CD4-positive, alpha-beta T cell treated with Interleukin-6 at 100 ng/mL for 8 hours (primary cell): Measurements from ENCODE around the gene ZNF652.

Source experiments
- DNase-seq: peaks from one replicate; pipeline ENCODE4 v3.0.0-alpha.2; 2020; ENCODE audit warnings: mixed read lengths, low spot score

Gene ZNF652

DNA sequence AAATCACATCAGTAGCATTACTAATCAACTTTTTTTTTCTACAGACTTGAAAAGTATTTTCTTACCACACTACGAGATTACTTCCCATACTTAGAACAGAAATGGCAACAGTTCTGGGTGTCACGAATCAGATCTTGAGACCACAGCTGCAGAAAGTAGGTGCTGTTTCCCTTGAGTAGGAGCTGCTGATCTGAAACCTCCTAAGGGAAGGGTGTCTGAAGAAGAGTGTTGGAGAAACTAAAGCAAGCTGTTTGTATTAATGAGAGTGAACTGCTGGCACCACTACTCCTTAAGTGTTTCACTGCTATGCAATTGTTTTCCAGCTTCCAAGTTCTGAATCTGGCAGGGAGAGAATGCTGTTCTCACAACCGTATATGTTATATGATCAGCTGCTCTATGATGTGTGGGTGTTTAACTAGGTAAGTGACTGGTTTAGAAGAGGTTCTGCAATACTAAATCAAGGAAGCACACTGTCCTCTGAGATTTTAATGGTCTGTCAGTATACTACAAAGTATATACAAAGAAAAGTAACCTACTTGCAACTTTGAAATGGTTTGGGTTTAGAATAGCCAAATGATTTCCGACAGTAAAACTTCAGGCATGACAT, 3.3 kb downstream of the ZNF652 start:
- DNase-seq: peak; percentile 42

- DNase-seq: no peak
Measured at GRCh38 chr17:49357516-49357915, 4.5 kb downstream of the ZNF652 start.

DNA sequence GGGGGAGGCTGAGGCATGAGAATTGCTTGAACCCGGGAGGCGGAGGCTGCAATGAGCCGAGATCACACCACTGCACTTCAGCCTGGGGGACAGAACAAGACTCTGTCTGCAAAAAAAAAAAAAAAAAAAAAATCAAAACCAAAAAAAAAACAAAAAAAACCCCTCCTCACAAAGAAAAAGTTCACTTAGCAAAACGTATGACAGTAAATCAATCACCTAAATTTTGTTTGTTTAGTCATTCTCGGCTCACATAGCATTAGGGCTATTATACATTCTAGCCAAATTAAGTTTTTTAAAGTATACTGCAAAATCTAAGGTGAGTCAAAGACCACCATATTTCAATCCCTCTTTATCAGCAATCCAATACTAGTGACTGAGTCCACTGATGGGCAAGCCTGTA, 5.7 kb downstream of the ZNF652 start:
- no peak for DNase-seq

- no peak for DNase-seq
Measured at GRCh38 chr17:49353607-49354006, 8.4 kb downstream of the ZNF652 start.

GRCh38 chr17:49352587-49353154, 9.4 kb downstream of the ZNF652 start:
- no peak for DNase-seq

GRCh38 chr17:49351572-49352140, 10.4 kb downstream of the ZNF652 start:
- no peak for DNase-seq

- DNase-seq: no peak
Measured at GRCh38 chr17:49349541-49349940, 12.5 kb downstream of the ZNF652 start.

GRCh38 chr17:49344914-49345313, 17.1 kb downstream of the ZNF652 start:
- DNase-seq: no peak

- peak; percentile 15 for DNase-seq
Measured at GRCh38 chr17:49343273-49343672, 18.8 kb downstream of the ZNF652 start.

DNA sequence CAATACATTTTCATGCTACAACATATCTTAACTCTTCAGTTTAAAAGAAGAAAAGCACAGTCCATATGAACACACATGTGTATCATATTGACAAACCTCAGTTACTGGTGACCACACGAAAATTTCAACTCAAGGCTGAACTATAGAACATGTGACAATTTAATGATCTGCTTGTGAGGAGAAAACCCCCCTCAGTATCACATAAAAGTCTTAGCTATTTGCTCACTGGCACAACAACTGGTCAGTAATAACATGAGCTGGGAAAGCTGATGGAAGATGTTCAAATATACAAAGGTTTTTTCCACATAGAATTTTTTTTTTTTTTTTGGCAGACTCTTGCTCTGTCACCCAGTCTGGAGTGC, 19.5 kb downstream of the ZNF652 start:
- no peak for DNase-seq

GRCh38 chr17:49341356-49341755, 20.7 kb downstream of the ZNF652 start:
- no peak for DNase-seq

DNA sequence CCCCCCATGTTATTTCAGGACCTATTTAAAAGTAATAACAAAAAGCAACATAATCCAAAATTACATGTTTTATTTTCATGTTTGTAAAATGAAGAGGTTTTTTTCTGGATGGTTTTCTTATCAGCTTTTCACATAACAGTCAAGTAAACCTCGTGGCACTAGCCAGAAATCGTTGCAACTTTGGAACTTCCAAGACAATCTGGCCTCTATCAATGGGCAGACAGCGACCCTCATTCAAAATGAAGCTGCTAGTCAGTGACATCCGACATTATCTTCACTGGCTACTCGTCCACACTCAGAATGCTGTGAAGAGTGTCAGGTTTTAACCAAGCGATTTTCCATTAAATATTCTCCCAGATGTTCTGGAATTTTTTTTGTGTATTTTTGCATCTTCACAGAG, 22.7 kb downstream of the ZNF652 start:
- no peak for DNase-seq

GRCh38 chr17:49338883-49339282, 23.2 kb downstream of the ZNF652 start:
- no peak for DNase-seq

DNA sequence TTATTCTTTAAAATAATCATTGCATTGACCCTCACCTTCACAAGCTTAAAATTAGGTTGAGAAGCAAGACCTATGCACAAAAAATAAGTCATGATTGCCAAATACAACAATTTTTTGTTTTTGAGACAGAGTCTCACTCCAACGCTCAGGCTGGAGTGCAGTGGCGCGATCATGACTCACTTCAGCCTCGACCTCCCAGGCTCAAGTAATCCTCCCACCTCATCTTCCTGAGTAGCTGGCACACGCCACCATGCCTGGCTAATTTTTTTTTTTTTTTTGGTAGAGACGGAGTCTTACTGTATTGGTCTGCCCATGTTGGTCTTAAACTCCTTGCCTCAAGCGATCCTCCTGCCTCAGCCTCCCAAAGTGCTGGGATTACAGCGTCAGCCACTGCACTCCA, 24.2 kb downstream of the ZNF652 start:
- DNase-seq: no peak

- no peak for DNase-seq
Measured at GRCh38 chr17:49334744-49335512, 27.1 kb downstream of the ZNF652 start.

- DNase-seq: no peak
Measured at GRCh38 chr17:49333804-49334203, 28.2 kb downstream of the ZNF652 start.

- no peak for DNase-seq
Measured at GRCh38 chr17:49327835-49328784, 33.9 kb downstream of the ZNF652 start.

DNA sequence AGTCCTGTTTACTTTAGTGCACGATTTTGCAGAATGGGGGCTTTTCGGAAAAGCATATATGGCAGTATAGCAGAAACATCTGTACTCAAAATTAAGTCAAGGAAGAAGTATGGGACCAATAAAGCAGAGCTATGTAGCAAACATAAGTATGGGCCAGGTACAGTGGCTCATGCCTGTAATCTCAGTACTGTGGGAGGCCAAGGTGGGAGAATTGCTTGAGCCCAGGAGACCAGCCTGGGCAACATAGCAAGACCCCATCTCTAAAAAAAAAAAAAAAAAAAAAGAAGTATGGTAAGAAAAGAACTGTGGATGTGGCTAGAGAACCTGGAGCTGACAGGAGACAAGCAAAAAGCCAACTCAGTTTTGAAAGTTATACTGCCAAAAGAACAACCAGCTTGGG, 36.1 kb downstream of the ZNF652 start:
- DNase-seq: no peak

DNA sequence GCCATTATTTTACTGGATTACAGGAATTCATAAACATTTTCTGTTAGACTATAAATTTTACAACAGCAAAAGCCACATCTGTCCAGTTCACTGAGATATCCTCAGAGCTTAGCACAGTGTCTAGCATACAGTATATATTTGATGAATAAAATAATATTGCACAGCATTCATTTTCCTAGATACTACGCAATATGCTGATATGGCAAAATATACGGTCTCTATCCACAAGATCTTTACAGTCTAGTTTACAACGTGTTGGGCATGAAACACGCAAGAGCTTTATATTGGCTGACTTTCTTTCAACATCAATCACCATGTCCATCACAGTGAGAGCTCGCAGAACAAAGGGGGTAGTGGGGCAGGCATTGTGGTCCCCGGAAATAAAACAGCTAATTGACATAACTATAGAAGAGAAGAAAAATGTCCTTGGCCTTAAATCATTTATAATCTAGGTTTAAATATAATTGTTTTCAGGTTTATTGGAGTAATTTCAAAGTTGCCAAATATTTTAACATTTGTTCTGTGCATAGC, 43.5 kb downstream of the ZNF652 start:
- DNase-seq: no peak

GRCh38 chr17:49316889-49317675, 45.0 kb downstream of the ZNF652 start:
- no peak for DNase-seq

DNA sequence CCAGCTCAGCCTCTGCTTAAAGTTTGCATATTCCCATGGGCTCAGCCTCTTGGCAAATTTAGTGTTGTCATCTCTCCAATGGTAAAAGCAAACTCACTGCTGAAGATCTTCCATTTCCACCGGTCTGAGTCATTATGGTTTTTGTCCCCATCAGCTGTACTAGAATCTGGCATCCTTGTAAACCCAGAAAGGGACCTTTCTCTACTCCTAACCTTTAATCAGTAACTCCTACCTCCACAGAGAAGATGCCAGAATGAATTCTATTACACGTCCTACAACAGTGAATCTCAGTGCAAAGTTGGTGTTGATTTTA, 45.8 kb downstream of the ZNF652 start:
- DNase-seq: no peak
